GM18861 (cell line): Measurements from ENCODE around the gene PANX3.
"Not testable (repeated sequence)": the region's sequence is repeated elsewhere in the genome, so short reads cannot be mapped to it uniquely, and the experiment has no call there.

Experiments used
- ATAC-seq: cut with Tn5 transposase; IDR thresholded peaks from one replicate; pipeline ENCODE4 v1.9.1; 2021; ENCODE audit not compliant: unreplicated experiment

The PANX3 gene, protein sequence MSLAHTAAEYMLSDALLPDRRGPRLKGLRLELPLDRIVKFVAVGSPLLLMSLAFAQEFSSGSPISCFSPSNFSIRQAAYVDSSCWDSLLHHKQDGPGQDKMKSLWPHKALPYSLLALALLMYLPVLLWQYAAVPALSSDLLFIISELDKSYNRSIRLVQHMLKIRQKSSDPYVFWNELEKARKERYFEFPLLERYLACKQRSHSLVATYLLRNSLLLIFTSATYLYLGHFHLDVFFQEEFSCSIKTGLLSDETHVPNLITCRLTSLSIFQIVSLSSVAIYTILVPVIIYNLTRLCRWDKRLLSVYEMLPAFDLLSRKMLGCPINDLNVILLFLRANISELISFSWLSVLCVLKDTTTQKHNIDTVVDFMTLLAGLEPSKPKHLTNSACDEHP

DNA sequence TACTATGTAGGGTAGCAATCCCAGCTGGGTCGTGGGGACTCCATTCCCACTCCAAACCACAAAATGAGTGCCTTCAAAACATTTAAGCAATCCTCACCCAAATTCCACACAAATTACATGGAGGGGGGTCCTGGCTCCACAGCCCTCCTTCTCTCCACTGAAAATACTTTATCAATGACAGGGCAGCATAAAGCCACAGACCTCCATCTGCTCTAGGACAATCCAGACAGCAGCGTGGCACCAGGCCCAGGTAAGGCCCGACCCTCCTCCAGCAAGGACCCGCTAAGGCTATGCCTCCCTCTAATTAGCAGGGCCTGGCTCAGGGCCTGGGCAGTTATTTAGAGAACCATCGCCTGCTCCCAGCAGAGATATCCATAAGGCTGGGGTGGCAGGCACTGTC, at the start of gene PANX3:
PANX3 (plus strand) TSS at position 365 of the 400 bp plus-strand sequence. CDS start 129 bp downstream, outside the sequence.
- no peak for ATAC-seq

- no peak for ATAC-seq
These were observed 41.5 kb upstream of the PANX3 start, which contains the start of gene OR8A1 for GRCh38 chr11:124569697-124570096. Gene OR8A1 (plus strand): TSS chr11:124569997. CDS start chr11:124570120, 123 bp downstream.

- no peak for ATAC-seq
These were observed 41.1 kb upstream of the PANX3 start for GRCh38 chr11:124570160-124570559.

DNA sequence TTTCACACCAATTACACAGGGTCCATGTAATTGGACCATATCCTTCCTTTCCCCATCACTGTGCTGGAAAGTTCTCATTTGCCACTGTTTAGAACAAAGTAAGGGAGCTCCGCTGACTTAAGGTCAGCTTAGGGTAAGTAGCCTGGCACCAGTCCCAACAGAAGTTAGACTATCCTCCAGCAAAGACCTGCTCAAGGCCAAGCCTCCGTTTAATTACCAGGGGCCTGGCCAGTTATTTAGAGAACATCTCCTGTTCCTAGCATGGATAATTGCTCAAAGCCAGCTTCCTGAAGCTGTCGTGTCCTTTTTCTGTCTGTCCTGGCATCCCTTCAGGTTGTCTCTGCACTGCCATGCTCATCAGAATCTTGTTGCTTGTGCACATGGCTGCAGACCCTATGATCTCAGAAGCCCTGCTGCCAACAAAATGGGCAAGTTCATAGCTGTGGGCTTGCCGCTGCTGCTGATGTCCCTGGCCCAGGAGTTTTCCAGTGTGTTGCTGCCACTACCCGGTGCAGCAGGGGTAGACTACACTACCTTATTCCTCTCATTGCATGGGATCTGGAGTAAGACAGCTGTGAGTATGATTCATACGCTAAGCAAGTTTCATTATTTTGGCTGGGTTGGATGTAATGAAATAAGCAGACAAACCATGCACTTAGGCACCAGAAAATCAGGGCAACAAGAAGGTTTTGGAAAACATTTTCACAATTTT, 33.4 kb upstream of the PANX3 start:
- ATAC-seq, result no peak

- no peak for ATAC-seq
These were observed 32.5 kb upstream of the PANX3 start for GRCh38 chr11:124578761-124579160.

DNA sequence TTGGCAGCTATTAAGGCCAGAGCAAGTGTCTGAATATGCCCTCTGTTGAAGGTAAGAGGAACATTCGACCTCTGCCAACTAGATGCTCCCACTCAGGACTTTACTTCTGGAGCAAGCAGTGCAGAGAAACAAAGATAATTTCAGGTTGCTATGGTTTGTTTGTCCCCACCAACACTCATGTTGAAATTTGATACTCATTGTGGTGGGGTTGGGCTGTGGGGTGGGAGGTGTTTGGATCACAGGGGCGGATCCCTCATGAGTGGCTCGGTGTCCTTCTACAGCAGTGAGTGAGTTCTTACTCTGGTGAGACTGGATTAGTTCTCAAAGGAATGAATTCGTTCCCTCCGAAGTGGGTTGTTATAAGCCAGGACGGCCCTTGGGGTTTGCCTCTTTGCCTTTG, 29.4 kb upstream of the PANX3 start:
- no peak for ATAC-seq

DNA sequence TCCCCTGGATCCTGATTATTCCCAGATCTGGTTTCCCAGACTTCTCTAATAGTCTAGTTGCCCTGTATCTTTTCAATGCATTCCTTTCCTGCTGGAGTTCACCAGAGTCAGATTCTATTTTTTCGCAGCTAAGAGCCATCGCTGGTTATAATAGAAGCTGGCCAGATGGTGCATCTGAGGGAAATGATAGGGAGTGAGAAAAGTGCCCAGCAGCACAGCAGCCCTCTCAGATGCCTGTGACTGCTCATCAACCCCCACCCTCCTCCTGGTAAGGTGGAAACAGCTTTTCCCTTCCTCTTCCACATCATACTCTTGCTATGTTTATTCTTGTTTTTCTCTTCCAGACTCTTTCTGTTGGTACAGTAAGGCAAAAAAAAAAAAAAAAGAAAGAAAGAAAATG, 28.7 kb upstream of the PANX3 start:
- ATAC-seq, result no peak

- no peak for ATAC-seq
These were observed 27.4 kb upstream of the PANX3 start for GRCh38 chr11:124583781-124584180.

DNA sequence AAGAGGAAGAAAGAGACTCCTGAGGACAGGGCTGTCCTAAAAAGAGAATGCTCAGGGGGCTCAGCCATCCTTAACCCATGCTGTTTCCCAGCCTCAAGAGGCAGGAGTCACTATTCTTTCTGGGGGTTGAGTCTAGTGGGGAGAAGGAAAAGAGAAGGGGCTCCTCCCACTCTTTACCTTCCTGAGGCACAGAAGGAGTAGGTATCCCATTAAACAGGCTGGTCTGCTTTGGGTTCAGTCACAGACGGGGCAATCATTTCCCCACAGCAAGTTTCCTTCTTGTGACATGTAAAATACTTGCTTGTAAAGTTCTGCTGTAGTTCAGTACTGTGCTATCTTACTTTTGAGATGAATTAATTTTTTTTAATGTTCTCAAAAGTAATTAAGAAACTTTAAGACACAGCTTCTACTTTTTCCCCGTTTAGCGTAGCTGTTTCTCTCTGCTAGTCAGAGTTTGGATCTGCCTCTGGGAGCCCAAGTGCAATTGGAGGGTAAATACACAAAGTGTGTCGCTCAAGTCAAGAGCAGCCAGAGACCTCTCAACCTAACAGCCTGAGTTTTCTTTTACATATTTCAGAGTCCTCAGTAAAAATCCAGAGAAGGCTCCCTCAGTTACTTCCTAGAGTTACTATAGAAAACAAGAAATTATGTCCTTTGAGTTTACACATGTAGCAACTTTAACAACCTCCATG, 26.4 kb upstream of the PANX3 start:
- ATAC-seq, result no peak

DNA sequence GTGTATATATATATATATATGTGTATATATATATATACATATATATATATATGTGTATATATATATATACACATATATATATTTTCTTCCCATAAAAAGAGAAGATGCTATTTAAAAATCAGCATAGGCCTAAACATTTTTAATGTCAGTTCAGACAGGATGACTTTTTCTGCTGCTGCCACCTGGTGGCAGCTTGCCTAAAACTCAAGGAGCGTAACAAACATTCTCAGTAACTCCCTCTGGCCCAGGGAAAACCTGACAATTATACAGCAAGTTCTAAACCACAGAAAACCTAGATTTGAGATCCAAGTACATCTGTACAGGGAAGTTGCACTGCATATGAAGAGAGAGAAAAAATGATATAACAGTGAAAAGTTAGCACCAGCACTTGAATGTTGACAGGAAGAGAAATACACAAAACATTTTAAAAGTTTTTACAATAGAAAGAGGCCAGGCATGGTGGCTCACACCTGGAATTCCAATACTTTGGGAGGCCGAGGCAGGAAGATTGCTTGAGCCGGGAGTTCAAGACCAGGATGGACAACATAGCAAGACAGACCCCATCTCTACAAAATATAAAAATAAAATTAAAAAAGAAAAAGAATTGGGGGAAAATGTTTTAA, 24.9 kb upstream of the PANX3 start:
- no peak for ATAC-seq

DNA sequence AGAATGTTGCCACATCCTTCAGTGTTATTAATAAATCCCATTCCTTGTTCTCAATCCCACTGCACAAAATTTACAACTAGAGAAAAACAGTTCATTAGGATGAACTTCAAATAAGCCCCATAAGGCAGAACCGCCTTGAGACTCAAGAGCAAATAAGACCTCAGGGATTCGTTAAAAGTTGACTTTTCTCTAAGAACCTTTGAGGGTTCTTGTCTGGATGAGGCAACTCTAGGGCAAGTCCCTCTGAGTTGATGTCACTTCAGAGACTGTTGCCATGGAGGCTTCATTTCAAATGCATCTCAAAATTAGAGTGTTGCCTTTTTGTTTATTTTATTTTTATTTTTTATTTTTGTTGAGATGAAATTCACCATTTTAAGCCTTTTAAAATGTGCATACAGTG, 19.8 kb upstream of the PANX3 start:
- no peak for ATAC-seq

DNA sequence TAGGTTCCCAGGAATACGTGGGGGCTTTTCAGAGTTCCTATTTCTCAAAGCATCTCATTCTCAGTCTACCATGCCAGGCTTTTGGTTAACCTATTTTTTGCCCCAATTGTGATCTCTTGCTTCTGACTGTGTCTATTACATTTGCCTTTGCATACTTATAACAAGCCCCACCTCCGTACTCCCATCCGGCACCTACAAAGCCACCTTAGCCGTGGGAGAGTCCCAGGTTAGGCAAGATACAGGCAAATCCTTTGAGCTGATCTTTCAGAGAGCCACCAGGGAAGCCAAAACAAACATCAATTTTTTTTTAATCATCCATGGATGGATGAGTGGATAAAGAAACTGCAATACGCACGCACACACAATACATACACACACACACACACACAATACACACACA, 18.6 kb upstream of the PANX3 start:
- ATAC-seq, result no peak

- no peak for ATAC-seq
These were observed 15.9 kb upstream of the PANX3 start for GRCh38 chr11:124595302-124595701.

DNA sequence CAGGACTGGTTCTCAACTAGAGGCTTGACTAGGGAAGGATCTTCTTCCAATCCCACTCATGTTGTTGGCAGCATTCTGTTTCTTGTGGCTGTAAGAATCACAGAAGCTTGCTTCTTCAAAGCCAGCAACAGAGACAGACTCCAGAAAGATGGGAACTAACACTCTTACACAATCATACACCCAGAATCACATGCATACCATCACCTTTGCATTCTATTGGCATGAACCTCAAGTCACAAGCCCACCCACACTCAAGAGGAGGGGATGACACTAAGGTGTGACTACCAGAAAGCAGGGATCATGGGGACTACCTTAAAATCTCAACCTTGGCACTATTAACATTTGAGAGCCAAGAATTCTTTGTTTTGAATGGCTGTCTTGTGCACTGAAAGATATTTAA, 13.6 kb upstream of the PANX3 start:
- ATAC-seq, result no peak

- ATAC-seq, result no peak
These were observed 10.5 kb upstream of the PANX3 start for GRCh38 chr11:124600621-124601320.

DNA sequence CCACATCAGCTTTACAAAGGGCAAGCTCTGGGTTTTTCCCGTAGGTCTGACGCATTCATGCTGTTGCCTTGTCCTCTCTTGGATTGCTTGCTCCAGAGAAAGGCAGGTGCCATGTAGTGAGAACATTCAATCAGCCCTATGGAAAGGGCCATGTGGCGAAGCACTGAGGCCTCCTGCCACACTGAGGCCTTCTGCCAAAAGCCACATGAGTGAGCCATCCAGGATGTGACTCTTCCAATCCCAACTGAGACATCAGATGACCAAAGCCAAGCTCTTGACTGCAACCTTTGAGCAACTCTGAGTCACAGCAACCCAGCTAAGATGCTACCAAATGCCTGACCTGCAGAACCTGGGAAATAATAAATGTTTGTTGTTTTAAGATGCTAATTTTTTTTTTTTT, 9.0 kb upstream of the PANX3 start:
- no peak for ATAC-seq

DNA sequence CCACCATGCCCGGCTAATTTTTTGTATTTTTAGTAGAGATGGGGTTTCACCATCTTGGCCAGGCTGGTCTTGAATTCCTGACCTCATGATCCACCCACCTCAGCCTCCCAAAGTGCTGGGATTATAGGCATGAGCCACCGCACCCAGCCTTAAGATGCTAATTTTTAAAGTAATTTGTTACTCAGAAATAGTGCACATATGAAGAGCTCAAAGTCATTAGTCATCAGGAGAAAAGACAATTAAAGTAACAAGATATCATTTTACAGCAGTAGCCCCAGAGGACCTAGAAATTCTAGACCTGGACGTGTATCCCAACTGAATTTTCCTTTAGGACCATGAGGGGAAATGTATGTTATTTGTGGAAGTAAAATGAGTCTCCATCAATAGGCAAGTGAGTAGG, 8.5 kb upstream of the PANX3 start:
- ATAC-seq, result not testable (repeated sequence)

DNA sequence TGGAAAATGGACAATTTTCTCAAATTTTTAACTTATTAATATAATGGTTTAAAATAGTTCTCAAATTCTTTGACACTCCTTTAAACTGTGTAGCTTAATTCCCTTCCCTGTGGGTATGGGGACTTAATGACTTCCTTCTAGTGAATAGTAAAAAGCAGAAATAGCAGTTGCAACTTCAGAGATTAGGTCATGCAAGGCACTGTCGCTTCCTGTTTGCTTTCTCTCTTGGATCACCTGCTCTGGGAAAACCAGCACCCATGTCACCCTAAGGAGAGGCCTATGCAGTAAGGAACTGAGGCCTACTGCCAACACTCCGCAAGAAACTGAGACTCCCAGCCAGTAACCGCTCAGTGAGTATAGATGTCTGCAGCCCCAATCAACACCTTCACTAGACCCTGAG, 5.5 kb upstream of the PANX3 start:
- ATAC-seq, result no peak

DNA sequence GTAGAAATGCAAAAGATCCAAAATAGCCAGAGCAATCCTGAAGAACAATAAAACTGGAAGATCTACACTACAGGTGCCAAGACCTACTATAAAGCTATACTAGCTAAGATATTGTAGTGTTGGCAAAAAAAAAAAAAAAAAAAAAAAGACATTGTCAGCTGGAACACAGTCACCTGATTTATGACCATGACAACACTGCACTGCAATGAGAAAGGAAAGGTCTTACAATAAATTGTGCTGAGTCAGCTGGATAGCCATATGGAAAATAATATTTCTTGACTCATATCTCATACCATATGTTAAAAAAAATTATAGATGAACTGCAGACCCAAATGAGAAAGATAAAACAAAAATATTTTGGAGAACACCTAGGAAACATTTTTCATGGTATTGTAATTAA, 3.1 kb upstream of the PANX3 start:
- no peak for ATAC-seq

DNA sequence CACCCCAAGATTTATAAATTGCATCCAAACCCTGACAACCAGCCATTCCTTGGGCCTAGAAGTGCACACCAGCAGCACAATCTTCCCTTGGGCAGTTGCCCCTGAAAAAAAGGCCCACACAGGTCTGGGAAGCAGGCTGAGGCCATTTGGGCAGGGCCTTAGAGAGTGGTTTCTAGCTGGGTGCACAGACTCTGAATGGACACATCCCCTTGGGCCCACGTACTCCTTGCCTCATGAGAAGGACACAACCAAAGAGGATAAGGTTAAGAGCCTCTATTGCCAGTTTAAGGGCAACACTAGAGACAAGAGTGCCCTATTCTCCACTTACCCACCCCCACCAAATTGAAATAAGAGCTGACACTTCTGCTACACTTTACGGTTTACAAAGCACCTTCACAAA, 933 bp upstream of the PANX3 start:
- no peak for ATAC-seq

- no peak for ATAC-seq
These were observed 817 bp downstream of the PANX3 start for GRCh38 chr11:124612045-124612444.
